Activated gamma-delta T cell (primary cell): ENCODE measurements around the gene RPTOR.
"Not testable (repeated sequence)": the region's sequence is repeated elsewhere in the genome, so short reads cannot be mapped to it uniquely, and the experiment has no call there.

Experiments used
- DNase-seq: peaks from one replicate; lab custom pipeline; 2025; lab: John Stamatoyannopoulos, UW

RPTOR gene

DNA sequence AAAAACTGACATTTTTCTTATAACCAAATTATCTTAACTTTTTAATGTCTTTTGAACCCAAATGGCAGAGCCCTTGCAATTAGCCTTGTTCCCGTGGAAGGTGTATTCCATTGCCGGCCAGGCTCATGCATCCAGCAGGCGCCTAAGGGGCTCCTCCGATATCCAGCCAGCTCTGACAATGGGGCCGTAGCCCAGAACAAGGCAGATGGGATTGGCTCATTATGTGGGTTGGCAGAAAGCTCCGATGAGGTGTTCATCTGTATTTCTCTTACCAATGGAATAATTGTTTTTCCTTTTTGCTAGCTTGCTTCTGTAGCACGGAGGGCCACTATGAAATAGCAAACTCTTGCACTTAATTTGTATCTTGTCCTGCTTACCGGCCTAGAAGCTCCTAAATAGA, 238.8 kb downstream of the RPTOR start:
- no peak for DNase-seq

DNA sequence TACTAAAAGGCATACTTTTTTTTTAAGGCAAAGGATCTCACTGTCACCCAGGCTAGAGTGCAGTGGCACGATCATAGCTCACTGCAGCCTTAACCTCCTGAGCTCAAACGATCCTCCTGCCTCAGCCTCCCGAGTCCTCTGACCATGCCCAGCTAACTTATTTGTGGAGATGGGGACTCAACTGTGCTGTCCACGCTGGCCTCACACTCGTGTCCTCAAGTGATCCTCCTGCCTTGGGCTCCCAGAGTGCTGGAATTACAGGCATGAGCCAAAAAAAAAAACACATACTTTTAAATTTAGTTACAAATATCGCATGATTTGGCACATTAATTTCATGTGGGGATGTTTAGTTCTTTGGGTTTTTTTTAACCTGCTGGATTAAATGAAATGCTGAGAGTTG, 239.3 kb downstream of the RPTOR start:
- DNase-seq = no peak

DNA sequence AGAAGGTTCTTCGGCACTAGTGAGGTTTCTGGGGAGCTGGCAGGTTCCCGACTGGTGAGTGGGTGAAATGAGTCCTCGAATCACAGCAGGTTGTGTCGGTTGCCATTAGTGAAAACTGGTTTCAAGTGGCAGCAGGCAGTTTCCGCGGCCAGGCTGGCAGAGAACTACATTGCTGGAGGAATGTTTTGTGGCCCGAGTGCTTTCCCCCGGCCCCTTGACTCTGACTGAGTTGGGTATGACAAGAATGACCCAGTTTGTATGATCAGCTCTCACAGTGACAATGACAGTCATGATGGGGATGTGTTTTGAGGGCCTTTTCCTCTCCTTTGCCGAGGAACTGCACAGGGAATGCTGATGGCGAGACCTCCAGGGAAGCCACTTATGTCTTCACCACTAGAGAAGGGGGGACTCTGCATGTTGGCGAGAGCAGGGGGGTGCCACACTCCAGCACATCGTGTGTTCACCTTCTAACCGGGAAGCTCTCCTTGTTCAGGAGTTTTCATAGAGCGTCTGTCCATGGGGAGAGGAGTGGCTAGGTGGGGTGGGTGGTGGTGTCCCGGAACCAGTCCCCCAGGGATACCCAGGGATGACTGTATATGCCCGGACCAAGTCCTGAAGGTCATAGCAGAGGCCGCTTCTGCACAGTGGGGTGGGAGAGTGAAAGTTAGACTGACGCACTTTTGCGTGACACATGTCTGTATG, 241.0 kb downstream of the RPTOR start:
- DNase-seq = no peak

DNA sequence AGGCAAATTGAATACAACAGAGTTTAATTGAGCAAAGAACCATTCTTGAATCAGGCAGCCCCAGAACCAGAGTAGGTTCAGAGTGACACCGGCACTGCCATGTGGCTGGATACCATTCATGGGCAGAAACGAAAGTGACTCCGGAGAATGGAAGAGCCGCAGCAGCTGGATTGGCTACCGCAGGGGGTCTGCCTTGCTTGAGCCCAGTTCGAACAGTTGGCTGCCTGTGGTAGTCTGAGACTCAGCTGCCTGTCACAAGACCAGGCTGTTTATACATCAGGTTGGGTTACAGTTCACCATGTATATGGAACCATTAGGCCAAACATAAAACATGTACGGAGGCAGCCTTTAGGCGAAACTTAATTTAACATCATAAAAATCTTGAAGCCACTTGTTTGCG, 241.8 kb downstream of the RPTOR start:
- DNase-seq = no peak

DNA sequence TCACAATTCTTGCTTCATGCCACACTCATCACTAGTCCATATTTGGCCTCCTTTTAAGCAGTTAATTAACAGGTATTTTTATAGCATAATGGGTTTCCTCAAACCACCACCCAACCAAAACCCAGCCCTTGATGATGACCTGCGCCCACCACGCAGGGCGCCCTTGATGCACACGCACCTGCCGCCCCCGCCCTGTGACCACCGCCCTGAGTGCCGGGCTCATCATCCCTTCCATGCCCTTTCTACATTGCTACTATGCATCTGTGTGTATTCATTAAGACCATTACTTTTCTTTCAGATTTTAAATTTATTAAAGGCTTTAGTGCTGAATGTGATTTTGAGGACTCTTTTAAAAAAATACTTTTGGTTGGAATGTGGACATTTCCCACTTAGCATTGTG, 242.2 kb downstream of the RPTOR start:
- no peak for DNase-seq

DNA sequence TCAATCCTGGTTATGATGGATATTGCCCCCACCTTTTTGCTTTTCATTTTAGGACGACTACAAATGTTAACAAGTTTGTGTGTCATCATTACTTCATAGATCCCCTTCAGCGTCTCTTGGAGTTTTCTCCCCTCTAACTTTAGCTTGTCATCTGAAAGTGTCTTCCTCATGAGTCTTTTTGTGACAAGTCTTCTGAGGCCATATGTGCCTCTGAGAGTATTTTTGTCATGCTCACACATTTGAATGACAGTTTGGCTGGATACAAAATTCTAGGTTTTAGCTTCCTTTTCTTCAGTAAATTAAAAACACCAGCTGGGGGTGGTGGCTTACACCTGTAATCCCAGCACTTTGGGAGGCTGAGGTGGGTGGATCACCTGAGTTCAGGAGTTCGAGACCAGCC, 243.2 kb downstream of the RPTOR start:
- DNase-seq = no peak

DNA sequence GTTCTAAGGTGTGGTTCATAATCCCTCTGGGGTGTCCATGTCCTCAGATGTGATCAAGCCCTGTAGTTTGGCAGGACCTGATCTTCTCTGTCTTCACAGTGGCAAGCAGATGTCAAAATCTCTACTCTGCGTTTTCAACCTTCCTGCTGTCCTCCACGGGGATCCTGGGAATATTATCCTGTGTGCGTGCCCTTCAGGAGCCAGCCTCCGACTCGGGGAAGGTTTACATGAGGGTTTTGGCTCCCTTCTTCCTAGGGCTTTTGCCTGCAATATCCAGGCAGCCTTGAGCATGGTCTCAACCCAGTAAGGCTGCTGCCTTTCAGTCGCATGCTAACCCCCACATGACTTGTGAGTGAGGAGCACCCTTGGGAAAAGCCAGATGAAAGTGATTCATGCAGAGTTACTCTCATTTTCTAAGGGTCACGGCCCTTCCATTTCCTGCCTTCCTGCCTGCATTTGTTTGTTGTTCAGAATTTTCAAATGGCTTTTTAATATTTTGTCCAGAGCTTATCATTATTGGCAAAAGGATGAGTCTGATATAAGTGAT, 244.8 kb downstream of the RPTOR start:
- no peak for DNase-seq

DNA sequence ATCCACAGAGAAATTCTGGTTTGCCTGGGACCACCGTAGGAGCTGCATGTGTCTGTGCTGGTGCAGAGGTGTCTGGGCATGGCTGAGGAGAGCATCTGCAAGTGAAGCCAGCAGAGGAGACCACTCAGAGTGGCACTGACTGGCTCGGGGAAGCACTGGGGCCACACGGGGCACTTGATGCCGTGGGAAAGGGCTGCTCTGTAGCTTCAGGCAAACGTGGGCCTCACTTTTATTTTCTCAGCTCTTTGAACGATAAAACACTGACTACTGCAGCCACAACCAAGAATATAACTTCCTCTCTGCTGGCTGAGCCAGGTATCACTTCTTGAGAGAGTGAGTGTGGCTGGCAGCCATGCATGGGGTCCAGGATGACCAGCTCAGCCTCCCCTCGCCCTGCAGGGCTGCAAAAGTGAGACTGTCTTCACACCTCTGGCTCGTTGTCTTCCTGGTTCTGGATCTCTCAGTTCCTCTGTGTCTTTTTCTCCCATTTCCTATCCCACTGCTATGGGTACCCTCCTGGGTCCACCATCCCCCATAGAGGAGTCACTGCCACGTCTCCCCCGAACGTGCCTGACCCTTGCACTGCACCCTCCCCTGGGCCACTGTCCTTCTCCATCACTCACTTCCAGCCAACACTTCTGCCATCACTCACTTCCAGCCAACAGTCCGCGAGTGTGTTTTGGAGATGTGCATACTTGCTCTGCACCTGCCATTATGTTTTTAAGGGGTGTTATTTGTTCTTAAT, 245.6 kb downstream of the RPTOR start:
- DNase-seq = no peak

DNA sequence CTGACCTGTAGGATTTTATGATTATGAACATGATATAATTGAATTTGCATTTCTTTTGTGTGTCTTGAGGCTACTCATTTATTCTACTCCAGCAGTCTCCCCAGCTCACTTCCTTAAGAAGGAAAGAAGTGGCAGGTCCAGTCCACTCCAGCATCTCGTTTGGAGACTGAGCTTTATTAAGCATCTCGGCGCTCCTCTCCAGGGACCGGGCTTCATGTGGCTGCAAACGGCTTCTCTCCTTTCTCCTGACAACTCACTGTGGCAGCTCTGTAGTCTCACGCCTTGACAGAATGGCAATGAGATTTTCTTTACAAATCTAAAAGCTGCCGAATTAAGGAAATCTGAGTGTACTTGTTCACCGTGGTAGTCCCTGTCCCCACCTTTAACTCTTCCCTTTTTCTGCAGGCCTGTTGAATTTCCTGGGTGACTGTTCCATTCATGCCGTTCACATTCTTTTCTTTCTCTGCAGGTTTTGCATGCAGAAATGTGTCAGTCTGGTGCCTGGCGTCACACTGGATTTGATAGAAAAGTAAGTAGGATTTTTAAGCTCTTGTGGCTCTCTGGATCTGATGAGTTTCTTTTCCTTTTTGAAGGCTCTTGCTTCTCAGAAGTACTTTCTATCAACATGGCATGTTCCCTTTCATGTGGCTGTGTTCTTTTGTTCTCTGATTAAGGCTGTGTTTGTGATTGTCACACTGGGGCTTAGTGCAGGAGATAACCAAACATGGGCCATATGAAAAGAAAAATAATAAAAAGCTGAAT, 246.5 kb downstream of the RPTOR start:
- no peak for DNase-seq

DNA sequence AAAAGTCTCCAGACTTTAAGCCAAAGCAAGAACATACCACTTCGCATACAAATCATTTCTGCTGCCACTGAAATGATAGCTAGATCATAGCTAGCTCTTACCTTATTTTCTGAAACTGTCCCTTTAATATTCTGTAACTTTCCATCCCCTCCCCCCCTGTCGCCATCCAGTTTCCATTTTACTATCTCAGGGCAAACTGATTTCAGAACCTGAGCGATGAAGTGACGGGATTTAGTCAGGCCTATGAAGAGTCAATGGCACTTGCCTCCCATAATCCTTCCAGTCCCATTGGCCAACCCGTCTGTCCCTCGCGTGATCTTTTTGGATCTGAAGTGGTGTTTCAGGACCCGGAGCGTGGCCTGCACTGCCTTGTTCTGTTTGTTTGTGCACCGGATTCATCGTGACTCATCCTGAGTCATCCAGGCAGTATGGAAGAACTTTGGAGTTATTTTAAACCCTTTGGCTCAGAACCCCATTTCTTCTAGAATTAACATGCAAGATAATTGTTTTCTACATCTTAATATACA, 247.2 kb downstream of the RPTOR start:
- DNase-seq = no peak

DNA sequence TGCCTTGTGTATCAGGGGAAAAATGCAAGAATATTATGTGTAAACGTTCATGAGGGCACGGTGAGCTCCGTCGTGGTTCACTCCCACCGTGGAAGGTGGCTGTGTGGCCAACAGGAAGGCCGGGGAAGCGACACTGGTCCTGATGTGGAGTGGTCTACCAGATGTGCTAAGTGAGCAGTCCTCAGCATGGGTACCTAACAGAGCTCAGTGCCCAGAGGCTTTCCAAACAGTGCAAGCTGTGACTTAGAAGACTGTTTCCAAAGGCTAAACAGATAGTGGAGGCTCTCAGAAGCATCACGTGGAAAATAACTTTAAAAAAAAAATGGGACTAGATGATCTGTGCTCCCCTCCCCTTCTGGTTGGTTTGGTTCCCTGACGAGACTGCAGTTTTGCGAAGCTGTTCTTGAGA, 247.7 kb downstream of the RPTOR start:
- no peak for DNase-seq

DNA sequence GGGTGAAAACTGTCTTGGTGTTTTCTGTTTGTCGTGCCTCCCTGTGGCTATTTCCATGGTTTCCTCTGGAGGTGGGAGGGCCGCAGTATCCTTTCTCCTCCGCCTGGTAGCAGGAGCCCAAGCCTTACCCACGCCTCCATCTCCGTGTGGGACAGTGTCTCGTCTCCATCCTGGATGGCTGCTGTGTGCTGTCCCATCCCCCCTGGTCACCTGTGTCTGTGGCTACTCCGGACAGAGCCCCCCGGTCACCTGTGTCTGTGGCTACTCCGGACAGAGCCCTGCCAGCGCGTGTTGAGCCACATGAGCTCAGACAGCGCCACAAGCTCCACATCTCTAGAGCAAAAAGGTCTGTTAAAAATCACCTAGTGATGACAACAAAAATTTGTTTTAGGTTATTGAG, 248.8 kb downstream of the RPTOR start:
- DNase-seq = no peak

DNA sequence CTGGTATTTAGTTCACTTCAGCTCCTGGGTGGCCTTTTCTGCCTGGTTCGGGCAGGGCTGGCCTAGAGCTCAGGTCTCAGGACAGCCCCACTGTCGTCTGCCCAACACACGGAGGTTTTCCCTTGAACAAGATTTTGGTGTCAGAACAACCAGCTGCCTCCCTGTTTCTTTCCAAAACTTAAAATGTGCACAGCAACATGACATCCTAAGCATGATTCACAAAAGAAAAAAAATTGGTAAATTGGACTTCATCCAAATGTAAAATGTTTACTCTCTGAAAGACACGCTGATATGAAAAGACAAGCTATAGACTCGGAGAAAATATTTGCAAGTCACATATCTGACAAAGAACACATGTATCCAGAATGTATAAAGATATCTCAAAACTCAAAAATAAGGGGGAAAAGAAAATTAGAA, 249.2 kb downstream of the RPTOR start:
- no peak for DNase-seq

DNA sequence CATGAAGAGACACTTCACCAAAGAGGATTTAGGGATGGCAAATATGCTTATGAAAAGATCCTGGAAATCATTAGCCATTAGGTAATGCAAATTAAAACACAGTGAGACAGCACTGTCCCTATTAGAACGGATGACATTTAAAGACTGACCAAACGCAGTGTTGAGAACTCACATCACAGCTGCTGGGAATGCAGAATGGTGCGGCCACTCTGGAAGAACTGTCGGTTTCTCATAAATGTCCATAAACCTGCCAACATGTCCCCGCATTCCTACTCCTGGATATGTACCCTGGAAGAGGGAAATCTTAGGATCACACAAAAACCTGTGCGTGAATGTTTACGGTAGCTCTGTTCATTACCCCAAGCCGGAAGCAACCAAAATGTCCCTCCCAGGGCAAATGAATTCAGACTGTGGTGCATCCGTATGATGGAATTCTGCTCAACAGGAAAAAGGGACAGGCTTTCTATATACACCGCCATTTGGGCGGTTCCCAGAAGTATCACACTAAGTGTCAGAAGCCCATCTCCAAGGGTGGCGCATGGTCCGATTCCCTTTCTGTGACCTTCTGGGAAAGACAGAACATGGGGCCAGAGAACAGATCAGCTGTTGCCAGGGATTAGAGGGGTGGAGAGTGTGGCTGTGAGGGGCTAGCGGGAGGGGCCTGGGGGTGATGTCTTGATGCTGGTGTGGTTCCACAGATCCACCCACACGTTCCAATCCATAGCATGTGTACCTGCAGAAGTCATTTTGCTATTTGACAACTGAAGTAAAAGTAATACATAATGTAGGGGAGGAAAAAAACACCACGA, 249.8 kb downstream of the RPTOR start:
- no peak for DNase-seq

DNA sequence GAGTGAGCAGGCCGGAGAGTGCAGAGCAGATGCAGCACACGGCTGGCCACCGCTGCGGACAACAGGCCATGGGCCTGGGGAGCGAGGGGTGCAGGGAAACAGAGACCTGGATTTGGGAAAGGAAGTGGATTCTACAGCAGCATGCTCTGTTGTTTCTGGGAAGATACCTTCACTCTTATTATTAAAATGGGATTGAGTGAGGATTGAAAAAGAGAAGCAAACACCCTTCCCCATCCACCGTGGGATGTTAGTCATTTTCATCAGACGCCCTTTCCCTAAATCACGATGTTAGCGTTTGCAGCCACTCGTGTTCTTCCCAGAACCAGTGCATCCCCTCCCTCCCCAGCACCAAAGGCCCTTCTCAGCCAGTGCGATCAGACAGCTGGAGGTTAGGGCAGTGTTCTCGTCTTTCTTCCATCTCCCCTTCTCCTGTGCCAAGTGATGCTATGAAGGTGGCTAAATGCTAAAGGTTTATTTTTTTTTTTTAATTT, 250.5 kb downstream of the RPTOR start:
- no peak for DNase-seq

DNA sequence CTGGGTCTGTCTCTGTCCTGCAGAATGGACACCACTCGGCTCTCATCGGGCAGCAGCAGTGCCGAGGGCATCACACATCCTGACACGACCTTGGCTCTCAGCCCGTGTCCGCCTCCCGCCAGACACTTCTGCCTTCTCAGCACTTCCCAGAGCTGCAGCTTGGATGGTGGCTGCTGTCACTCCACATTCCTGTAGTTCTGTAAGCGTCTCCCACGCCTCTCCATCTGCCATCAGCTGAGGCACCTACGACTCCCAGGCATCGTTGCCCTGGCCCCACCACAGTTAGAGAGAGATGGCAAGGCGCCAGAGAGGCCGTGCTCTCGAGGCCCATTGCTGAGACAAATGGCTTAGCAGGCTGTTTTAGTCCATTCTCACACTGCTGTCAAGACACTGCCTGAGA, 251.1 kb downstream of the RPTOR start:
- no peak for DNase-seq

DNA sequence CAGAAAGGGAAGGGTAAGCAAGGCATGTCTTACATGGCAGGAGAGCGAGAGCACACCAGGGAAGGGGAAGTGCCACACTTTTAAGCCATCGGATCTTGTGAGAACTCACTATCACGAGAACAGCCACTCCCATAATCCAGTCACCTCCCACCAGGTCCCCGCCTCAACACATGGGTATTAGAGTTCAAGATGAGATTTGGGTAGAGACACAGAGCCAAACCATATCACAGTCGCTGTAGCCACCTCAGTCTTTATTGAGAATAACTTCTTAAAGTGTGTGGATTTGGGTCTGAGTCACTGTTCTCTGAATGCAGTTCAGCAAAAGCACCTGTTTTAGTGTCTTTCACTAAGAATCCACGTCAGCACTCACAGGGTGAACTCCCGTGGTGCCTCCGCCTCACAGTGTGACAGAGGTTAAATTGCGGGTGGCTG, 251.8 kb downstream of the RPTOR start:
- no peak for DNase-seq

DNA sequence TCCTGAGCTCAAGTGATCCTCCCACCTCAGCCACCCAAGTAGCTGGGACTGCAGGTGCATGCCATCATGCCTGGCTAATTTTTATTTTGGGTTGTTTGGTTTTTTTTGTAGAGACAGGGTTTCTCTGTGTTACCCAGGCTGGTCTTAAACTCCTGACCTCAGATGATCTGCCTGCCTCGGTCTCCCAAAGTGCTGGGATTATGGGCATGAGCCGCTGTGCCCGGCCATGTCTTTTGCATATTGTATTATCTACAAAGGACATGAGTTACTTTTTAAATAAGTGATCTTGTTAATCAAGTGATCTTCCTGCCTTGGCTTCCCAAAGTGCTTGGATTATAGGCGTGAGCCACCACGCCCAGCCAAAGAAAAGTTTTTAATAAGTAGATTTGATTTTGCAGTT, 252.6 kb downstream of the RPTOR start:
- DNase-seq = not testable (repeated sequence)

DNA sequence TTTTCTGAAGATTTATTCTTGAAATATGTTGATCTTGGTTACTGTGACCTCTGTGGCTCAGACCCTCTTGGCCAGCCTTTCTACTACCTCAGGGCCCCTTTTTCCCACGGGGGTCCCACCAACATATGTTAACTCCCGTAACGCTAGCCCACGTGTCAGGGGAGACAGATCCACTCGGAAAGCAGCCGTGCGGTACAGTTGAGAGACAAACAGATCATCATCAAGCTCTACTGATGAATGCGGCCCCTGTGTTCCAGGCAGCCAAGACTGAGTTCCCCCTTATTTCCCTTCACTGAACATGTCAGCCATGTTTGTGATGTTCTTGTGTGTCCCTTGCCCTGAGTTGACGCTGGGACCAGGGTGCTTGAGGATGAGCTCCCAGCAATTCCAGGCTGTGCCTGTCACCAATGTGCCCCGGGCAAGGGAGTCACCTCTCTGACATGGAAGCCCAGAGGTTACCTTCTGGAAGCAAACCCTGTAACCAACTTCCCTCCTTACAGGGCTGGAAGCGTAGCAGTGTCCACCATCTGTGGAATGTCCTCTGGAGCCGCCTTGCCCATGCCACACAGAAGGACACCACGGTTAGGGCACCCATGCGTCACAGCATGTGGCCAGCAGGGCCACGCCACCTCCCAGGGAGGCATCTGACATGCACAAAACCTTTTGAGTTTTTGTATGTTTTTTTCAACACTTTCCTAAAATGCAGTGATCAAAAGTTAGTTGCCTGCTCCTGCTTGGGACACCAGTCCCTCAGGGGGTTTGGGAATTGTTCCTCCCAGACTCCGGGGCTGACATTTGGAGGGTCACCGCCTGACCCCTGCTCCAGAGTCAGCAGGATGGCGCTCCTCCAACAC, 253.3 kb downstream of the RPTOR start:
- no peak for DNase-seq
